Liver (tissue), 9 donors: ENCODE measurements around the gene EPHB2. TPM values are rescaled to one million over a fixed set of nuclear protein-coding genes. Genes with fewer than 3 reads are reported as not detected.

Experiments
- DNase-seq: peaks from one replicate; pipeline ENCODE4 v3.0.0-alpha.2; 2017; ENCODE audit warnings: low spot score
- H3K27ac ChIP-seq, 2 donors: one replicate each; pipeline ENCODE4 v1.7.0; 2013; ENCODE audit warnings: inconsistent platforms in 2 of 2, low read length in 2 of 2, control low read depth in 1 of 2, low read depth in 1 of 2, mild to moderate bottlenecking in 1 of 2
- H3K27me3 ChIP-seq, 4 donors: one replicate each; pipeline versions ENCODE4 v1.6.1 to v1.7.0; 2013; ENCODE audit warnings: low read length in 3 of 4, inconsistent platforms in 1 of 4, mild to moderate bottlenecking in 1 of 4, moderate library complexity in 1 of 4; ENCODE audit not compliant: control insufficient read depth in 4 of 4, insufficient read depth in 4 of 4
- H3K36me3 ChIP-seq, 4 donors: one replicate each; pipeline versions ENCODE4 v1.6.1 to v1.7.0; 2013; ENCODE audit warnings: low read length in 3 of 4, mild to moderate bottlenecking in 3 of 4, low read depth in 1 of 4, moderate library complexity in 1 of 4; ENCODE audit not compliant: control insufficient read depth in 4 of 4, insufficient read depth in 3 of 4
- H3K4me1 ChIP-seq, 4 donors: one replicate each; pipeline versions ENCODE4 v1.6.1 to v1.7.0; 2013; ENCODE audit warnings: low read length in 3 of 4, mild to moderate bottlenecking in 3 of 4, moderate library complexity in 1 of 4; ENCODE audit not compliant: control insufficient read depth in 4 of 4, insufficient read depth in 4 of 4
- H3K4me3 ChIP-seq, 3 donors: one replicate each; pipeline versions ENCODE4 v1.6.1 to v1.7.0; 2013; ENCODE audit warnings: low read length in 3 of 3, control low read depth in 1 of 3, low read depth in 1 of 3, mild to moderate bottlenecking in 1 of 3
- H3K9ac ChIP-seq, 2 donors: one replicate each; pipeline ENCODE4 v1.7.0; 2013; ENCODE audit warnings: low read length in 2 of 2, mild to moderate bottlenecking in 2 of 2, moderate library complexity in 2 of 2, control low read depth in 1 of 2, low read depth in 1 of 2
- H3K9me3 ChIP-seq, 4 donors: one replicate each; pipeline versions ENCODE4 v1.6.1 to v1.7.0; 2013; ENCODE audit warnings: low read length in 3 of 4; ENCODE audit not compliant: control insufficient read depth in 4 of 4
- ATF3 ChIP-seq: IDR thresholded peaks from 2 replicates; pipeline ENCODE4 v1.6.1; 2016; ENCODE audit warnings: antibody characterized with exemption
- CTCF ChIP-seq: fragments of 150-350 bp; IDR thresholded peaks from 2 replicates; pipeline ENCODE4 v1.5.1; 2017; ENCODE audit warnings: improper control_type of control experiment, low read depth, low read length; ENCODE audit not compliant: missing input control
- EGR1 ChIP-seq, 2 donors: IDR thresholded peaks; 2 replicates each; pipeline ENCODE4 v1.6.1; 2016 to 2018; ENCODE audit warnings: antibody characterized with exemption in 2 of 2, low read depth in 2 of 2
- FOXA1 ChIP-seq: IDR thresholded peaks from 2 replicates; pipeline ENCODE4 v1.6.1; 2016; ENCODE audit warnings: antibody characterized with exemption
- FOXA2 ChIP-seq: IDR thresholded peaks from 2 replicates; pipeline ENCODE4 v1.6.1; 2016; ENCODE audit warnings: antibody characterized with exemption
- HNF4A ChIP-seq, 2 donors: conservative IDR thresholded peaks; 2 replicates each; pipeline ENCODE4 v1.6.1; 2016; ENCODE audit warnings: antibody characterized with exemption in 2 of 2, mild to moderate bottlenecking in 2 of 2
- HNF4G ChIP-seq: IDR thresholded peaks from 2 replicates; pipeline ENCODE4 v1.6.1; 2016; ENCODE audit warnings: antibody characterized with exemption
- JUND ChIP-seq, 2 donors: IDR thresholded peaks; 2 replicates each; pipeline ENCODE4 v1.6.1; 2016; ENCODE audit warnings: antibody characterized with exemption in 2 of 2
- MAX ChIP-seq: IDR thresholded peaks from 2 replicates; pipeline ENCODE4 v1.6.1; 2016; ENCODE audit warnings: antibody characterized with exemption
- NR2F2 ChIP-seq: IDR thresholded peaks from 2 replicates; pipeline ENCODE4 v1.6.1; 2016; ENCODE audit warnings: antibody characterized with exemption
- RAD21 ChIP-seq, 2 donors: IDR thresholded peaks; 2 replicates each; pipeline ENCODE4 v1.6.1; 2016; ENCODE audit warnings: antibody characterized with exemption in 2 of 2, mild to moderate bottlenecking in 2 of 2
- REST ChIP-seq: IDR thresholded peaks from 2 replicates; pipeline ENCODE4 v1.6.1; 2016; ENCODE audit warnings: antibody characterized with exemption, mild to moderate bottlenecking
- RXRA ChIP-seq, 2 donors: IDR thresholded peaks; 2 replicates each; pipeline ENCODE4 v1.6.1; 2017 to 2018; ENCODE audit warnings: antibody characterized with exemption in 2 of 2, mild to moderate bottlenecking in 1 of 2
- SP1 ChIP-seq: IDR thresholded peaks from 2 replicates; pipeline ENCODE4 v1.6.1; 2018; ENCODE audit warnings: antibody characterized with exemption, mild to moderate bottlenecking
- YY1 ChIP-seq: IDR thresholded peaks from 2 replicates; pipeline ENCODE4 v1.6.1; 2016; ENCODE audit warnings: antibody characterized with exemption, mild to moderate bottlenecking
- ZBTB33 ChIP-seq: IDR thresholded peaks from 2 replicates; pipeline ENCODE4 v1.6.1; 2016; ENCODE audit warnings: antibody characterized with exemption
- WGBS: extraction: QIAGEN DNeasy Blood & Tissue Kit; methylation state at CpG from one replicate; pipeline ENCODE4 v1.1.7; 2013; 5-methylcytosine and 5-hydroxymethylcytosine counted together
- polyA plus RNA-seq, 2 donors: library from polyadenylated mRNA; stranded (reverse) in 1 of 2; unstranded in 1 of 2; fragments of 200-250 nt in 1 of 2; fragments of >200 nt in 1 of 2; fragmentation: Nextera tagmentation in 1 of 2; extraction: Ambion mirVana in 1 of 2; gene quantifications; one replicate each; pipeline versions ENCODE4 v1.2.1 to v1.2.3, GENCODE V29; 2013 to 2015
- total RNA-seq, 2 donors: library from RNA; depleted of rRNA; stranded (reverse); fragments of >200 nt; gene quantifications; one replicate each; pipeline ENCODE4 v1.2.3, GENCODE V29; 2014
- donor health status: healthy.
- donor health status: healthy.
- donor health status: healthy.
- donor health status: healthy.
- donor health status: healthy.

The EPHB2 gene
- total and polyA plus RNA-seq, 4 donors: 0.07 to 1.0 (median 0.38) TPM

GRCh38 chr1:22728751-22729399 lies 18.2 kb downstream of the EPHB2 start:
- Histone ChIP-seq H3K4me1 (no peaks in the 10 kb centered on the region), H3K4me3 (no peak overlapping the region), H3K9ac (no peak overlapping the region), H3K27me3 (no peaks in the 10 kb centered on the region), H3K36me3 (no peaks in the 10 kb centered on the region), H3K9me3 (no peaks in the 10 kb centered on the region), H3K27ac (no peak overlapping the region)
- 63% methylated on average over 14 of the region's 14 CpGs for WGBS
- TF ChIP-seq REST (no peak), NR2F2 (no peak), CTCF (no peak), HNF4G (no peak), FOXA1 (no peak), FOXA2 (no peak), JUND (IDR thresholded peaks at IDR 0.05) (no peak), EGR1 (IDR thresholded peaks at IDR 0.05; ENCODE audit: low read depth in 2 of 2) (no peak), ATF3 (no peak), HNF4A (conservative IDR thresholded peaks at IDR 0.05) (no peak)
- DNase-seq: no peak

GRCh38 chr1:22729400-22729773 lies 18.7 kb downstream of the EPHB2 start:
- no peak overlapping the region for H3K4me3 ChIP-seq
- no peak overlapping the region for H3K9ac ChIP-seq
- 95% methylated on average over 1 of the region's 1 CpG for WGBS
- no peak for DNase-seq
- TF ChIP-seq RAD21 (IDR thresholded peaks at IDR 0.05) (no peak), MAX (no peak), RXRA (IDR thresholded peaks at IDR 0.05) (no peak), HNF4G (no peak), ZBTB33 (no peak), ATF3 (no peak), CTCF (no peak), FOXA2 (no peak), HNF4A (conservative IDR thresholded peaks at IDR 0.05) (no peak), YY1 (no peak), NR2F2 (no peak), SP1 (no peak), REST (no peak)
- no peak overlapping the region for H3K27ac ChIP-seq
- H3K27me3 ChIP-seq: no peaks in the 10 kb centered on the region
- H3K36me3 ChIP-seq: no peaks in the 10 kb centered on the region
- H3K4me1 ChIP-seq: no peaks in the 10 kb centered on the region
- no peaks in the 10 kb centered on the region for H3K9me3 ChIP-seq
